Endothelial cell of umbilical vein (primary cell): Measurements from ENCODE around the gene TRIM62. TPM values are rescaled to one million over a fixed set of nuclear protein-coding genes. Genes with fewer than 3 reads are reported as not detected.

Source experiments
- BruUV-seq: library from RNA; stranded (reverse); fragments of 400-500 nt; replicated peaks from 2 replicates; lab custom pipeline; 2021; lab: Mats Ljungman, UMichigan
- CTCF ChIA-PET: fragments of 300-600, 350-600 bp; sonication (Branson Sonifier 250); formaldehyde crosslinking; loops from one replicate; lab custom pipeline; 2021; ENCODE audit warnings: antibody characterized with exemption, inconsistent platforms; lab: Charles Lee
- POLR2A ChIA-PET: fragments of 300-600, 350-600 bp; sonication (Branson Sonifier 250); formaldehyde crosslinking; loops from one replicate; lab custom pipeline; 2021; ENCODE audit warnings: antibody characterized with exemption, inconsistent platforms; lab: Charles Lee
- DNase-seq: peaks from one replicate; pipeline ENCODE4 v3.0.0-alpha.2; 2011; ENCODE audit warnings: low read depth, low spot score
- FAIRE-seq: peaks from 2 replicates; lab custom pipeline; 2011; peaks lifted over from hg19 to GRCh38; lab: Jason Lieb, UNC
- H2AFZ ChIP-seq: 2 replicates; pipeline ENCODE4 v1.6.0; 2012; ENCODE audit warnings: low read depth, low read length, control low read depth, inconsistent platforms
- H3K27ac ChIP-seq: 2 replicates; pipeline ENCODE4 v1.5.1; 2011; ENCODE audit warnings: low read depth, mild to moderate bottlenecking, control low read depth, low read length, moderate library complexity; ENCODE audit not compliant: insufficient read depth
- H3K27me3 ChIP-seq, 2 experiments: 2 replicates each; pipeline versions ENCODE4 v1.6.0 to v1.6.1; 2011; ENCODE audit warnings: low read length in 2 of 2, mixed read lengths in 1 of 2; ENCODE audit not compliant: control insufficient read depth in 2 of 2, insufficient read depth in 2 of 2
- H3K36me3 ChIP-seq, 2 experiments: 2 replicates in 1 of 2; 3 replicates in 1 of 2; pipeline ENCODE4 v1.5.1; 2011; ENCODE audit warnings: low read length in 2 of 2, mild to moderate bottlenecking in 1 of 2, moderate library complexity in 1 of 2; ENCODE audit not compliant: control insufficient read depth in 2 of 2, insufficient read depth in 2 of 2; ENCODE audit errors: extremely low read depth in 1 of 2
- H3K4me1 ChIP-seq: 3 replicates; pipeline ENCODE4 v1.5.1; 2011; ENCODE audit warnings: mild to moderate bottlenecking, low read length; ENCODE audit not compliant: control insufficient read depth, insufficient read depth; ENCODE audit errors: extremely low read depth
- H3K4me2 ChIP-seq: 2 replicates; pipeline ENCODE4 v1.6.1; 2011; ENCODE audit warnings: low read length, control low read depth, mixed read lengths; ENCODE audit not compliant: insufficient read depth
- H3K4me3 ChIP-seq, 3 experiments: fragments of 200-600 bp in 1 of 3; sonication (generic), shearing (Covaris generic) in 1 of 3; replicated peaks in 1 of 3; 2 replicates each; pipeline ENCODE4 v1.5.1; 2011 to 2016; ENCODE audit warnings: control low read depth in 3 of 3, low read length in 3 of 3, mild to moderate bottlenecking in 2 of 3, inconsistent platforms in 1 of 3, low read depth in 1 of 3, moderate library complexity in 1 of 3; ENCODE audit not compliant: insufficient read depth in 1 of 3
- H3K79me2 ChIP-seq: 2 replicates; pipeline ENCODE4 v1.6.0; 2012; ENCODE audit warnings: low read length, inconsistent platforms; ENCODE audit not compliant: control insufficient read depth, insufficient read depth
- H3K9ac ChIP-seq: replicated peaks from 2 replicates; pipeline ENCODE3; 2011; ENCODE audit warnings: low read length, control low read depth; ENCODE audit not compliant: insufficient read depth; ENCODE audit errors: extremely low read depth
- H3K9me1 ChIP-seq: replicated peaks from 3 replicates; pipeline ENCODE4 v1.6.0; 2011; ENCODE audit warnings: mild to moderate bottlenecking, low read length; ENCODE audit not compliant: control insufficient read depth, insufficient read depth; ENCODE audit errors: extremely low read depth
- H3K9me3 ChIP-seq: replicated peaks from 2 replicates; pipeline ENCODE4 v1.5.1; 2012; ENCODE audit warnings: low read length, inconsistent platforms; ENCODE audit not compliant: control insufficient read depth, insufficient read depth
- H4K20me1 ChIP-seq: replicated peaks from 2 replicates; pipeline ENCODE3; 2011; ENCODE audit warnings: mild to moderate bottlenecking, low read length; ENCODE audit not compliant: control insufficient read depth, insufficient read depth; ENCODE audit errors: extremely low read depth
- CTCF ChIP-seq, 2 donors: IDR thresholded peaks; 1 replicate in 1 of 2; 2 replicates in 1 of 2; pipeline ENCODE4 v1.5.1; 2011; ENCODE audit warnings: low read length in 2 of 2, mild to moderate bottlenecking in 2 of 2, moderate library complexity in 2 of 2, control low read depth in 1 of 2, inconsistent platforms in 1 of 2, low read depth in 1 of 2; ENCODE audit not compliant: insufficient read depth in 1 of 2; ENCODE audit errors: extremely low read depth in 1 of 2
- EZH2 ChIP-seq: IDR thresholded peaks from 2 replicates; pipeline ENCODE4 v1.6.1; 2012; ENCODE audit warnings: borderline replicate concordance, low read depth, mild to moderate bottlenecking, moderate library complexity, low read length, inconsistent platforms; ENCODE audit not compliant: severe bottlenecking
- FOS ChIP-seq: IDR thresholded peaks from 2 replicates; pipeline ENCODE4 v1.6.1; 2011; ENCODE audit warnings: mild to moderate bottlenecking, low read length, moderate library complexity, borderline replicate concordance; ENCODE audit not compliant: insufficient read depth
- GATA2 ChIP-seq: IDR thresholded peaks from 2 replicates; pipeline ENCODE4 v1.7.0; 2011; ENCODE audit warnings: low read depth, mild to moderate bottlenecking, moderate library complexity, mixed read lengths, low read length; ENCODE audit not compliant: insufficient read length, insufficient read depth
- JUN ChIP-seq: IDR thresholded peaks from 2 replicates; pipeline ENCODE4 v1.6.1; 2011; ENCODE audit warnings: borderline replicate concordance, low read depth; ENCODE audit not compliant: insufficient read length, insufficient read depth
- MAX ChIP-seq: IDR thresholded peaks from 2 replicates; pipeline ENCODE4 v1.6.1; 2011; ENCODE audit not compliant: insufficient read depth, insufficient read length
- MYC ChIP-seq: IDR thresholded peaks from one replicate; pipeline ENCODE4 v1.6.1; 2011; ENCODE audit warnings: mild to moderate bottlenecking, low read depth, low read length
- POLR2A ChIP-seq: IDR thresholded peaks from 2 replicates; pipeline ENCODE4 v1.6.1; 2012; ENCODE audit warnings: low read depth, mild to moderate bottlenecking, control low read depth, low read length
- POLR2AphosphoS5 ChIP-seq: IDR thresholded peaks from 2 replicates; pipeline ENCODE4 v1.6.1; 2012; ENCODE audit warnings: low read depth, mild to moderate bottlenecking, control low read depth, low read length, moderate library complexity; ENCODE audit not compliant: insufficient read depth
- dilution Hi-C: fragments of 300-500 bp; cut with MboI; formaldehyde crosslinking; loops from one replicate; pipeline ENCODE4 v1.15.0; 2019; ENCODE audit warnings: low sequenced_read_pairs; ENCODE audit not compliant: extremely low pct_ligation_motif_present
- intact Hi-C: fragments of 100-400 bp; cut with micrococcal nuclease; formaldehyde crosslinking; loops from one replicate; pipeline ENCODE4 v1.10.0; 2022
- polyA plus RNA-seq, 4 experiments: library from polyadenylated mRNA; depleted of rRNA in 3 of 4; stranded (reverse) in 3 of 4; unstranded in 1 of 4; fragments of >200 nt; gene quantifications; 2 replicates each; pipeline versions ENCODE4 v1.2.1 to v1.2.3, GENCODE V29; 2011 to 2012; ENCODE audit warnings: missing spikeins in 1 of 4
- total RNA-seq: library from RNA; stranded (reverse); gene quantifications from 2 replicates; pipeline ENCODE4 v1.2.3, GENCODE V29; 2021

TRIM62 gene
- total and polyA plus RNA-seq, 2 donors (not counting 3 experiments of a cell fraction or from before 2014, with no cell fraction given): 8.3 to 9.3 TPM

- H3K9me1 ChIP-seq: no peaks in the 10 kb centered on the region
- no peaks in the 10 kb centered on the region for H4K20me1 ChIP-seq
- intact Hi-C loops (no loop called here), dilution Hi-C loops (no loop called here)
- no TSS peak for BruUV-seq
- H3K4me3 ChIP-seq: no peak overlapping the region
- FAIRE-seq: no peak
- H2AFZ ChIP-seq: no peak overlapping the region
- H3K9ac ChIP-seq: no peak overlapping the region
- no peak for TF ChIP-seq CTCF (IDR thresholded peaks at IDR 0.05; ENCODE audit: extremely low read depth in 1 of 2, insufficient read depth in 1 of 2, low read depth in 1 of 2, low read length in 2 of 2)
- no peak for TF ChIP-seq POLR2A
- TF ChIP-seq FOS: no peak
- no peak for TF ChIP-seq JUN
- no peak for TF ChIP-seq EZH2
- no peak for TF ChIP-seq POLR2AphosphoS5
- TF ChIP-seq GATA2: no peak
- TF ChIP-seq MAX: no peak
- no peak for TF ChIP-seq MYC
- H3K27me3 ChIP-seq: peaks cover 0 to 3% of the 10 kb centered on the region in 2 experiments
- ChIA-PET CTCF (no interaction called here), POLR2A (no interaction called here)
- no peaks in the 10 kb centered on the region for H3K4me1 ChIP-seq
- no peak for DNase-seq
- H3K27ac ChIP-seq: no peak overlapping the region
- no peaks in the 10 kb centered on the region for H3K79me2 ChIP-seq
- H3K36me3 ChIP-seq: no peaks in the 10 kb centered on the region
- no peaks in the 10 kb centered on the region for H3K9me3 ChIP-seq
- no peak overlapping the region for H3K4me2 ChIP-seq
Observed at GRCh38 chr1:33098371-33098770, 83.5 kb downstream of the TRIM62 start.
